GM12801 (cell line): ENCODE results near the gene STX8.

Experiments
- TF ChIP-seq, protein P1 (sequence below): IDR thresholded peaks from one replicate; pipeline ENCODE4 v1.5.1; 2011; ENCODE audit warnings: control low read depth; ENCODE audit not compliant: insufficient read length; ENCODE audit errors: extremely low read depth

The STX8 gene

DNA sequence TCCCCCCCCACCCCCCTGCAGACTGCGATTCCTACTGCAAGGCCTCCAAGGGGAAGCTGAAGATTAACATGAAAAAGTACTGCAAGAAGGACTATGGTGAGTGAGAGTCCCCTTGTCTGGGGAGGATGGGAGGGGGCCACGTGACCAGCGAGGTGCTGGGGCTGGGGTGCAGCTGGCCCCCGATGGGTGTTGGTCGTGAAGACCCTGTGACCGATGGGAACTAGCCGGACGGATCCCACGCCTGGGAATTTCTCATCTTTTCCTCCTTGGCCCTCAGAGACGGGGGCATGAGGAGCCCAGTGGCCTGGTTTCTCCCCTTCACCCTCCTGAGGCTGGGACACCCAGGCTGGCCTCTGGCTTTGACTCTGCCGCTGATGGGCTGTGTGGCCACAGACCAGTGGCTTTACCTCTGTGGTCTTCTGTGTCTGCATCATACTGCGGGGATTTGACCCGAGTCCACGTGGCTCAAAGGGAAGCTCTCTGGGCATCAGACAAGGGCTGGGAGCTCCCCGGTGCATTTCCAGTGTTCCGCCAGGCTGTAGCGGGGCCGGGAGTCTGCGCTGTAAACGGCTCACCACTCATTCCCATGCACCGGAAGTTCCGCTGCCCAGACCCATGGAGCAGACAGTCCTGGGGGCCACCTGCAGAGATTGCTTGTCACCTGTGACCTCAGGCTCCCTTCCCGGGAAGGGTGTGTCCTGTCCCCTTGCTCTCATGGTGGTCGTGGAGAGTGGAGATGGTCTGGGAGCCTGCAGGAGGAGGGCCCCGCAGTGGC, 354.3 kb downstream of the STX8 start:
- TF ChIP-seq, protein P1, sequence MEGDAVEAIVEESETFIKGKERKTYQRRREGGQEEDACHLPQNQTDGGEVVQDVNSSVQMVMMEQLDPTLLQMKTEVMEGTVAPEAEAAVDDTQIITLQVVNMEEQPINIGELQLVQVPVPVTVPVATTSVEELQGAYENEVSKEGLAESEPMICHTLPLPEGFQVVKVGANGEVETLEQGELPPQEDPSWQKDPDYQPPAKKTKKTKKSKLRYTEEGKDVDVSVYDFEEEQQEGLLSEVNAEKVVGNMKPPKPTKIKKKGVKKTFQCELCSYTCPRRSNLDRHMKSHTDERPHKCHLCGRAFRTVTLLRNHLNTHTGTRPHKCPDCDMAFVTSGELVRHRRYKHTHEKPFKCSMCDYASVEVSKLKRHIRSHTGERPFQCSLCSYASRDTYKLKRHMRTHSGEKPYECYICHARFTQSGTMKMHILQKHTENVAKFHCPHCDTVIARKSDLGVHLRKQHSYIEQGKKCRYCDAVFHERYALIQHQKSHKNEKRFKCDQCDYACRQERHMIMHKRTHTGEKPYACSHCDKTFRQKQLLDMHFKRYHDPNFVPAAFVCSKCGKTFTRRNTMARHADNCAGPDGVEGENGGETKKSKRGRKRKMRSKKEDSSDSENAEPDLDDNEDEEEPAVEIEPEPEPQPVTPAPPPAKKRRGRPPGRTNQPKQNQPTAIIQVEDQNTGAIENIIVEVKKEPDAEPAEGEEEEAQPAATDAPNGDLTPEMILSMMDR, result no peak

- TF ChIP-seq, protein P1, result no peak
Measured at GRCh38 chr17:9220398-9221146, 355.0 kb downstream of the STX8 start.

DNA sequence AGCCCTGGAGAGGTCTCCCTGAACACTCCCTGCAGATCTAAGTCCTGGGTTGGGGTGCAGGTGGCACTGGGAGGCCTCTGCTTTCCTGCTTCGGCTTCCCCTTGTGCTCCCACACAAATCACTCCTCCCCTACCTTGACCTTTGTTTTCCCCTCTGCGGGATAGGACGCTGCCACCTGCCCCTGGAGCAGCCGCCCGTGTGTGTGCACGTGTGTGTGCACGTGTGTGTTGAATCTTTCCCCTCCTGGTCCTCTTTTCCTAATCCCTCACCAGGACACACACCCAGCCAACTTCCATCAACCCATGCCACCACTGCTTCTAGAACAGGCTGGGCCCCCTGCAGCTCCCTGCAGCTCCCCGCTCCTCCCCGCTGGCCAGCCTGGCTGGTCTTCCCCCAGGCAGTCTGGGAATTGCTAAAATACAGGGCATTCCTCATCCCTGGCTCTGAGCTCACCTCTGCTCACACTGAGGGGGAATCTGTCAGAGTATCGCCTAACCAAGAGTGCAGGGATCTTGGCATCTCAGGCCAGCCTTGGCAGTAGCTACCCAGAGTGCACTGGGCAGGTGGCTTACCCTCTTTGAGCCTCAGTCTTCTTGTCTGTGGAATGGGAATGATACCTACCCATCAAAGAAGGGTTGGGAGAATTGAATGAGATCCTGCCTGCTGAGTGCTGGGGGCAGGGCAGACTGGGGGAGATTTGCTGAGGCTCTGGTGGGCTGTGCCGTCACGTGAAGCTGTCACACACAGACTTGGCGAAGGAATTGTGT, 355.8 kb downstream of the STX8 start:
- TF ChIP-seq, protein P1, result no peak

DNA sequence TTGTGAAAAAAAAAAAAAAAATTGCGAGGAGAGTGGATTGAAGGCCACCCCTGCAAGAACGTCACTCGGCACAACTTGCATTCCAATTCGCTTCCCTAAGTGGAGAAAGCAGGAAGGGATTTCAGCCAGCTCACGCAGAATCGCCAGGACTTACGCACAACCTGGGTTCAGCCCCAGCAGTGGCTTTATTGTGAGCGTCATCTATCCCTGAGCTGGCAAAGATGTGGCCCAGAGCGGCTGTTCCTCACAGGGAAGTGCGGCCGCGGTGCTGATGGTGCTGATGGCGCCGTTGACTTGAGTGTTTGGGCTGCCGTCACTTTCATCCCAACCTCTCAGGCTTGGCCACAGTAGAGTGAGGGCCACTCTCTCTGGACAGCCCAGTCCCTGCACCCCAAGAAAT, 356.7 kb downstream of the STX8 start:
- TF ChIP-seq, protein P1, result no peak

DNA sequence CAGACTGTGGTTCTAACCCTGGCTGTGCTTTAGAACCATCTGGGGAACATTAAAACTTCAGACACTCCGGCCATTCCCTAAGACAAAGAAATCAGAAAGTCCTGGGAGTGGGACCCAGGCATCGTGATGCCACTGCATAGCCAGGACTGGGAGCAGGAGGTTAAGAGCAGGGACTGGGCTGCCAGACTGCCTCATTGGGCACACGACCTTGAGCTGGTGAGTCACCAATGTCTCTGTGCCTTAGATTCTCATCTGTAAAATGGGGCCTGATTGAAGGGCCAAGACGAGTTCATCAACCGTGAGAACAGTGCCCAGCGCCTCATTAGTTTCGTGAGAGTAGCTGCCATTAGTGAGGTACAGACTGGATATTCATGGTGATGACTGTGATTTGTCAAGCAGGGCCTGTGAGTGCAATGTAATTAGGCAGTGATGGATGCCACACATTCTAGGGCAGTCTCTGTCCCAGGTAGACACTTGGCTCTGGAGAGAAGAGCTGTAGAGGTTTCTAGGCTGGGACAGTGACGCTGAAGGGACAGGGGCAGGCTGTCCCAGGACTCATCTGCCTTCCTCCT, 357.5 kb downstream of the STX8 start:
- TF ChIP-seq, protein P1, result no peak

DNA sequence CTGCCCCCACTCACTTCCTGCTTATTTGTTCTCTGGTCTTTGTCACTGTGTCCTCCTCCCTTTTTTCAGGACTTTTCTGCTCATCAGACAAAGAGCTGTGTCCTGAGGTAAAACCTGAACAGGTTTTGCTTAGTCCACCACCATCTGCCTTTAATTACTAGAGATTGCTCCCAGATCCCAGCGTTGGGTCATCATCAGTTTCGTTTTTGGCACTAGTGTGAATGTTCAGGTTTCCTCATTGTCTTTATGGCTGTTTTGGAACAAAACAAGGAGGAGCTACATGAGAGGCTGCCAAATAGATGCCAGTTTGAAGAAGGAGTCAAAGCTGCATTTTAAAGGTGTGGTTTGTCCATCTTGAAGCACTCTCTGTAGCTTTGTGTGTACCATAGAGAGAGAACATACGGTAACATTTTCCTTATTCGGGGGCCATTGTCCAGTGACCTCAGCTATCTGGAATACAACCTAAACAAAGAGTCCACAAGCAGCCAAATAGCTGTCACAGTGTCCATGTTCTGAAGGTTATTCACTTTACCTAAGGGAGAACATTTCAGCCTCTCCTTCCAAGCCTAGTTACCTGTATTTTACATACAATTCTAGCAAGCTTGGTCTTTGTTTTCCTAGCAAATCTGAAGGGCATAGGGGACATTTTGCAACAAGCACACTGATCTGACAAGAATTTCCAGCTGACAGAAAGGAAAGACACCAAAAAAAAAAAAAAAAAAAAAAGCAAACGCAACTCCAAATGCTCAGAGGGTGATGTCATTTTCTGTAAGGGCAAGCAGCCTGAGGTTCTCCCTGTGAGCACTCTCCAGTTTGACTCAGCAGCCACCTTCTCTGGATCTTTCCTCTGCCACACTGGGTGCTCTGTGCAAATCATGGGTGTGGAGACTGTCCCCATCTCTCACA, 358.2 kb downstream of the STX8 start:
- TF ChIP-seq, protein P1, result no peak
